GM12874 (cell line): ENCODE data around the gene ATP5PD.

ENCODE experiments used
- CTCF ChIP-seq: IDR thresholded peaks from 2 replicates; pipeline ENCODE4 v1.5.1; 2011; ENCODE audit warnings: low read depth, mild to moderate bottlenecking, control low read depth, low read length, moderate library complexity; ENCODE audit not compliant: insufficient read depth

ATP5PD gene

GRCh38 chr17:75088465-75089417 lies 42.0 kb upstream of the ATP5PD start:
- TF ChIP-seq CTCF, result no peak

GRCh38 chr17:75087558-75088453 lies 41.0 kb upstream of the ATP5PD start, which contains the start of gene SLC16A5:
SLC16A5 (plus strand) TSS chr17:75087954; CDS start chr17:75093637, 5,683 bp downstream.
- no peak for TF ChIP-seq CTCF

DNA sequence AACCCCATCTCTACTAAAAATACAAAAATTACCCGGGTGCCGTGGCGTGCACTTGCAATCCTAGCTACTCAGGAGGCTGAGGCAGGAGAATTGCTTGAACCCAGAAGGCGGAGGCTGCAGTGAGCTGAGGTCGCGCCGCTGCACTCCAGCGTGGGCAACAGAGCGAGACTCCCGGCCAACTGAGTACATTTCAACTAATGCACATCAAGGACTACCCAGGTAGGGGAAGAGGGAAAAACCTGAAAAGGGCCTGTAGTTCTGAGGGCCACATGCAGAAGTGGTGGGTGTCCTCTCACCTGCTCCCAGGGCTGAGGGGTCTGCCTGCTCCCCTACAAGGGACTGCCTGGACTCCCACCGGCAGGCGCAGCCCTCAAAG lies 40.4 kb upstream of the ATP5PD start:
- TF ChIP-seq CTCF, result no peak

DNA sequence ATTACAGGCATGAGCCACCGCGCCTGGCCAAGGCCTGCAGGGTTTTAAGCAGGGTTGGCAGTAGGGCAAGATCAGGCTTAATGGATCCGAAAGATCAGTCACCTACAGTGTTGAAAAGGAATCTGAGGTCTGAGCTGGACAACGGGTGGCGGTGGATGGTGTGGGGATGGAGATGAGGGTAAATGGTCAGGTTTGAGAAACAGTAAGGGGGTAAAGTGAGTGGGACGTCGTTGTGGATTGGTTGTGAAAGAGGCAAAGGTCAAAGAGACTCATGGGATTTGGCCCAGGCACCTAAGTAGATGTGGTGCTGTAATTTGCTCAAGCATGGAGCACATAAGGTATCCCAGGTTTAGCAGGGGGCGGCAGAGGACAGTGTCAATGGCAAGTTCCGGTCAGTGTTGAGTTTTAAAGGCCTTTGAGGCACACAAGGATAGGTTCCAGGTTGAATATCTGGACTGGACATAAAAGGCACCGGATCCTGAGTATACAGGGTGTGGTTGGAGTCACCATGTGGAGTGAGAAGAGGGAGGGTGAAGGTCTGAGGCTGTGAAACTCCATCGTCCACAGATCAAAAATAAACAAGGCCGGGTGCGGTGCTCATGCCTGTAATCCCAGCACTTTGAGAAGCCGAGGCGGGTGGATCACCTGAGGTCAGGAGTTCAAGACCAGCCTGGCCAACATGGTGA lies 39.9 kb upstream of the ATP5PD start:
- no peak for TF ChIP-seq CTCF

DNA sequence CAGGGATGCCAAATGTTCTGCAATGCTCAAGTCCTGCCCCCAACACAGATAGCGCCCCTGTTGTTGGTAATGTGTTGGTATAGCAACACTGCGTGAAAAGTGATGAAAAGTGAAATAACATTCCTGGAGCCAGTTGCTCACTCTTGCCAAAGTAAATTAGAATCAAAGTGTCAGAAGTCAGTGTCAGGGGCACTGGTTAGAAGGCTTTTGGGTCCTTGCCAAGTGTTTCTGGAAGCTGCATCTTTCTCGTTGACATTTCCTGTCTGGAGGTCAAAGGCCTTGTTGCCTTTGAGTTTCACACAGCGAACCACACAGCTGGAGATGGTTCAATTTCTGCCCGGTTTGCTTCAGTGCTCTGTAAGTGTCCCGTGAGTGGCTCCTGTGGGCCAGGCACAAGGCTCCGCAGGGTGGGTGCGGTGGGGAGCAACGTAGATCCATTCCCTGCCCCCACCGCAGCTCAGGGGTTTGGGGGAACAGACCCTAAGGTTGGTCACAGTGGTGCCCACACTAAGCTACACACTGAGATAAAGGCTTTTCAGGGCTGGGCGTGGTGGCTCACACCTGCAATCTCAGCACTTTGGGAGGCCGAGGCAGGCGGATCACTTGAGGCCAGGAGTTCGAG lies 37.4 kb upstream of the ATP5PD start:
- no peak for TF ChIP-seq CTCF

GRCh38 chr17:75082683-75083082 lies 35.9 kb upstream of the ATP5PD start:
- TF ChIP-seq CTCF, result no peak
